Measurements from ENCODE around the gene RPS5.

RPS5 gene

DNA sequence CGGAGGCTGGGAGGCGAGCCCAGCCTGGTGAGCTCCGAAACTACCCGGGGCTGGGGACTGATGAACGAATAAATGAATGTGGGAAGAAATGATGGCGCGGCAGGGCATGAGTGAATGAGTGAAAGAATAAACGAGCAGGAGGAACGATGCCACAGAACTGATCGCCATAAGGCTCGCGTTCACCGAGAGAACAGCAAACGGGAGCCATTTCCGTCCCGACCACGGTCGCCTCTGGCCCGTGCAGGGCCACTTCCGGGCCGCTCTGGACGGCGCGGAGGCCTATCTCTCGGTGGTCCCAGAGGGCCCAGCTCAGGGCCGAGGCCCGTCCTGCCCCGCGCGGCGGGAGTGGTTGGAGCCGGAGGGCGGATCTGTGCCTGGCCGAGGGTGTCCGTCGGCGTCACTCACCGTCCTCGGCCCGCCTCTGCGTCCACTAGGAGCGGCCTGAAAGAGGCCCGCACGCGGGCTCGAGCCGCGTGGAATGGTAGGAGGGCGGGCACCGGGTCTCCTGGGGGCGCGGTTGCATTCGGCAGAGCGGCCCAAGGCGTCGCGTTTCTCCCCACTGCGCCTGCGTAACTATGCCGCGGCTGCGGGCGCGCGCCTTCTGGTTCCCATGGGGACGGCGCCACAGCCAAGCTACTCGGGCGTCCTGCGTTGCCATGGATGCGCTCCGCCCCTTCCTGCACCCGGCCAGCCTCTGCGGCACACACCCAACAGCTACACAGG is 24.6 kb upstream of the RPS5 start, which contains the start of gene ZNF497:
Gene ZNF497 (minus strand): TSS at position 480 of the 723 bp plus-strand sequence. CDS start 5,116 bp downstream, outside the sequence.
- H3K4me3 ChIP-seq (ENCODE audit: low read length) = peak within 1 kb of the TSS; percentile 76

DNA sequence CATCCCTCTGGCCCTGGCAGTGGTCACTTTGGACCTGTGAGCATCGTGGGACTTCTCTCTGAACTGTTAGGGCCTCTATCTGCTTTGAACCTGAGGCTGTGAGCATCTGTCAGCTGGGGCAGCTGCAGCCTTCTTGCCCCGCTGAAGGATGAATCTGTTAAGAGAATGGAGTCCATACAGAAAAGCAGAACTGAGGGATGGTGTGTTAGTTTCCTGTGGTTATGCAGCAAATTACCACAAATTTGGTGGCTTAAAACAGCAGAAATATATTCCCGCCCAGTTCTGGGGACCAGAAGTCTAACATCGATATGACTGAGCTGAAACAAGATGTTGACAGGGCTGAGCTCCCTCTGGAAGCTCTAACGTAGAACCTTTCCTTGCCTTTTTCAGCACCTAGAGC is 22.9 kb upstream of the RPS5 start:
- no peak overlapping the region for H3K4me3 ChIP-seq (ENCODE audit: low read length)
- TF ChIP-seq, protein P1, sequence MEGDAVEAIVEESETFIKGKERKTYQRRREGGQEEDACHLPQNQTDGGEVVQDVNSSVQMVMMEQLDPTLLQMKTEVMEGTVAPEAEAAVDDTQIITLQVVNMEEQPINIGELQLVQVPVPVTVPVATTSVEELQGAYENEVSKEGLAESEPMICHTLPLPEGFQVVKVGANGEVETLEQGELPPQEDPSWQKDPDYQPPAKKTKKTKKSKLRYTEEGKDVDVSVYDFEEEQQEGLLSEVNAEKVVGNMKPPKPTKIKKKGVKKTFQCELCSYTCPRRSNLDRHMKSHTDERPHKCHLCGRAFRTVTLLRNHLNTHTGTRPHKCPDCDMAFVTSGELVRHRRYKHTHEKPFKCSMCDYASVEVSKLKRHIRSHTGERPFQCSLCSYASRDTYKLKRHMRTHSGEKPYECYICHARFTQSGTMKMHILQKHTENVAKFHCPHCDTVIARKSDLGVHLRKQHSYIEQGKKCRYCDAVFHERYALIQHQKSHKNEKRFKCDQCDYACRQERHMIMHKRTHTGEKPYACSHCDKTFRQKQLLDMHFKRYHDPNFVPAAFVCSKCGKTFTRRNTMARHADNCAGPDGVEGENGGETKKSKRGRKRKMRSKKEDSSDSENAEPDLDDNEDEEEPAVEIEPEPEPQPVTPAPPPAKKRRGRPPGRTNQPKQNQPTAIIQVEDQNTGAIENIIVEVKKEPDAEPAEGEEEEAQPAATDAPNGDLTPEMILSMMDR (conservative IDR thresholded peaks at IDR 0.05; ENCODE audit: low read depth, low read length) = no peak
- DNase-seq (ENCODE audit: low read depth) = no peak

More for the DNA sequence above, 24.6 kb upstream of the RPS5 start, which contains the start of gene ZNF497:
- DNase-seq (ENCODE audit: low read depth) = peak; percentile 71
- TF ChIP-seq, protein P1 (conservative IDR thresholded peaks at IDR 0.05; ENCODE audit: low read depth, low read length) = no peak

DNA sequence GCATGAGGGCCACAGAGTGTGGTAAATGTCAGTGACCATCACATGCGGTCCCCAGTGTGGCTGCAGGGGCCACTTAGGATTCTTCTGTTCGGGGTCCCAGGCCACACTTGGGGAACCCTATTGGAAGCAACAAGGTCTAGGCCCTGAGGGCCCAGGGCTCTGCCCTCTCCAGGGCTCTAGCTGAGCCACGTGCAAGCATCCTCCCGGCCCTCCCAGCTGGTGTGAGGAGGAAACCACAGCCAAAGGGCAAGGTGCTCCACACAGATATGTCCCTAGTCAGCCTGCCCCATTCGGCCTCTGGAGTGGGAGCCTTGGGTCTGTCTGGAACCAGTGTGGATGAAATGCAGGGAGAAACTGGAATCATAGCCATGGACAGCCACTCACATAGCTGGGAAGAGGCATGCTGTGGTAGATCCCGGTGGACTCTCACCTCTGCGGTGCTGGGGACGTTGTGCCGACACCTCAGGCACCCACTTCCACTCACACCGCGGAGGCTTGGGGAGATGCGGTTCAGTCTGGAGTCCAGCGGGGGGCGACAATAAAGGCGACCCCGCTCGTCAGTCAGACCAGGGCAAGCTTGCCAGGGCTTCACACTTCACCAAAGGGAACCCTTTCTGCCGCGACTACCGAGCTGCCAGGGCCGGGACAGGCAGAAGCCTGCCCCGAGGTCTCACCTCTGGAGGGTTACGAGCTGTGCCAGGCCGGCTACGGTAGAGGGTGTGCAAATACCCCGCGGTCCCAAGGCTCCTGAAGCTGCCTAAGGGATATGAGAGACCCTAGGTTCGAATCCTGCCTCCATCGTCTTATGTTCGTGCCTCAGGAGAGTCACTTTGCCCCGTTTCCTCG is 20.3 kb upstream of the RPS5 start:
- DNase-seq (ENCODE audit: low read depth) = no peak
- no peak overlapping the region for H3K4me3 ChIP-seq (ENCODE audit: low read length)
- TF ChIP-seq, protein P1 (conservative IDR thresholded peaks at IDR 0.05; ENCODE audit: low read depth, low read length) = peak; percentile 10

DNA sequence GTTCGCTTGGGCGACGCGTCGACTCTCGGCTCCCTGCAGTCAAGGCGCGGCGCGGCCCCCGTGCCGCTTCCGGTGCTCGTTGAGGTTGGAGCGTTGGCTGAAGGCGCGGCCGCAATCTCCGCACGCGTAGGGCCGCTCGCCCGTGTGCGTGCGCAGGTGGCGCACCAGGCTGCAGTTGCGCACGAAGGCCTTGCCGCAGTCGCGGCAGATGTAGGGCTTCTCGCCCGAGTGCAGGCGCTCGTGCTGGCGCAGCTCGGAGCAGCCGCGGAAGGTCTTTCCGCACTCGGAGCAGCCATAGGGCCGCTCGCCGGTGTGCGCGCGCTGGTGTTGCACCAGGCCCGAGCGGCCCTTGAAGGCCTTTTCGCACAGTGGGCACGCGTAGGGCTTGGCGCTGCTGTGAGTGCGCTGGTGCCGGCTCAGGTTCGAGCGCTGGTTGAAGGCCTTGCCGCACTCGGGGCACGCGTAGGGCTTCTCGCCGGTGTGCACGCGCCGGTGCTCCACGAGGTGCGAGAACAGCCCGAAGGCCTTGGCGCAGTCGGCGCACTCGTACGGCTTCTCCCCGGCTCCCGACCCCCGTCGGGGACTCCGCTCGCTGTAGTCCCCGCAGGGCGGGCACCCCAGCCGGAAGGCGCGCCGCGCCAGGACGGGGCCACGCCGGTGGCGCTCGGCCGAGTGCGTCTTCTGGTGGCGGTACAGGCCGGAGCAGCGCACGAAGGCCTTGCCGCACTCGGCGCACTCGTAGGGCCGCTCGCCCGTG is 19.2 kb upstream of the RPS5 start:
- TF ChIP-seq, protein P1 (conservative IDR thresholded peaks at IDR 0.05; ENCODE audit: low read depth, low read length) = no peak
- no peak for DNase-seq (ENCODE audit: low read depth)
- no peak overlapping the region for H3K4me3 ChIP-seq (ENCODE audit: low read length)

DNA sequence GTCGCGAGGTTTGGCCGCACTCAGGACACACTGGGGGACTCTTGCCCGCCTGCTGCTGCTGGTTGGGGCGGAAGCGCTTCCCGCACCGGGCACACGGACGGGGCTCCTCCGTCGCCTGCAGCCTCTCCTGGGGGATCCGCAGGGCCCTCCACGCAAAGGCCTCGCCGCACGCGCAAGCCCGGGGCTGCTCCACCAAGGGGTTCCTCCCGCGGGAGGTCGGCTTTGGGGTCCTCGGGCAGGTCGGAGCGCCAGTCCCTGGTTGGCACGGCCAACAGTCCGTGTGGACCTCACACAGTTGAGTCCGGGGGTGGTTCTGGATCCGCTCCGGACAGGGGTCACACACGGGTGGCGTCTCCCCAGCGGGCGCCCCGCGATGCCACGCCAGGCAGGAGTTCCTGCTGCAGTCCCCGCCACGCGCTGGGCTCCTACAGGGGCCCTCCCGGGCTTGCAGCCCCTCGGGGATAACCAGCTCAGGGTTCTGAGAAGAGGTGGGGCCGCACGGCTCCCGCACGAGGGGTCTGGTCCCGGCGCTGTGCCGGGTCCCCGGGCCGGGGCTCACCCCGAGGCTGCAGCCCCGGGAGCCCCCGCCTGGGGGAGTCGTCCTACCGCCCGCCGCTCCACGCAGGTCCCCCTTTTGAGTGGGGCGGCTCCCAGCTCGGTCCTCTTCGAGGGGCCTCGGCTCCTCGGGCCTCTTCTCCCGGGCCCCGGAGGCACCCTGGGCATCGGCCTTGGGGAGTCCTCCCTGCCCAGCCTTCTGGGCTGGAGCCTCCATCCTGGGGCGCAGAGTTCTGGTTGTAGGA is 18.3 kb upstream of the RPS5 start:
- TF ChIP-seq, protein P1 (conservative IDR thresholded peaks at IDR 0.05; ENCODE audit: low read depth, low read length) = no peak
- DNase-seq (ENCODE audit: low read depth) = no peak
- H3K4me3 ChIP-seq (ENCODE audit: low read length) = no peak overlapping the region
